Renal pelvis (tissue), 4 donors: ENCODE results near the gene TMC6. TPM values are rescaled to one million over a fixed set of nuclear protein-coding genes. Genes with fewer than 3 reads are reported as not detected.
"Not testable (repeated sequence)": the region's sequence is repeated elsewhere in the genome, so short reads cannot be mapped to it uniquely, and the experiment has no call there.

Source experiments
- DNase-seq: peaks from one replicate; pipeline ENCODE4 v3.0.0-alpha.2; 2013
- polyA plus RNA-seq, 3 donors: library from polyadenylated mRNA; unstranded; fragments of 120-200 nt; gene quantifications; one replicate each; pipeline ENCODE4 v1.2.1, GENCODE V29; 2013; ENCODE audit not compliant: insufficient read length in 3 of 3

The TMC6 gene
- polyA plus RNA-seq, 3 donors, result 29.1 to 38.4 (median 31.7) TPM

GRCh38 chr17:78163881-78164747 is 35.6 kb upstream of the TMC6 start:
- DNase-seq, result no peak

- no peak for DNase-seq
These were observed 31.1 kb upstream of the TMC6 start for GRCh38 chr17:78159575-78160158.

- DNase-seq, result no peak
These were observed 26.6 kb upstream of the TMC6 start for GRCh38 chr17:78154903-78155811.

- DNase-seq, result no peak
These were observed 23.0 kb upstream of the TMC6 start for GRCh38 chr17:78151514-78152008.

- no peak for DNase-seq
These were observed 19.9 kb upstream of the TMC6 start for GRCh38 chr17:78148286-78149016.

GRCh38 chr17:78147315-78147998 is 18.9 kb upstream of the TMC6 start:
- DNase-seq, result no peak

- DNase-seq, result no peak
These were observed 18.3 kb upstream of the TMC6 start for GRCh38 chr17:78146881-78147280.

- no peak for DNase-seq
These were observed 17.9 kb upstream of the TMC6 start for GRCh38 chr17:78146471-78146869.

- DNase-seq, result no peak
These were observed 16.4 kb upstream of the TMC6 start for GRCh38 chr17:78144736-78145641.

- DNase-seq, result peak; percentile 77
These were observed 15.7 kb upstream of the TMC6 start for GRCh38 chr17:78144147-78144719.

GRCh38 chr17:78143214-78144146 is 14.9 kb upstream of the TMC6 start:
- DNase-seq, result no peak

GRCh38 chr17:78142119-78142861 is 13.7 kb upstream of the TMC6 start:
- DNase-seq, result no peak

- DNase-seq, result no peak
These were observed 13.0 kb upstream of the TMC6 start for GRCh38 chr17:78141437-78142118.

- DNase-seq, result peak; percentile 72
These were observed 11.9 kb upstream of the TMC6 start for GRCh38 chr17:78140169-78141051.

GRCh38 chr17:78139861-78140168 is 11.3 kb upstream of the TMC6 start:
- DNase-seq, result not testable (repeated sequence)
